DOHH2 (cell line): ENCODE data around the gene CCR8.

ENCODE experiments used
- H3F3A ChIP-seq: fragments of 200-600 bp; sonication (generic), shearing (Covaris generic); 2 replicates; pipeline ENCODE4 v1.6.0; 2016; ENCODE audit warnings: antibody characterized with exemption, mild to moderate bottlenecking; ENCODE audit not compliant: control insufficient read depth, insufficient read depth
- H3K27ac ChIP-seq: fragments of 200-600 bp; sonication (generic); 2 replicates; pipeline ENCODE4 v1.5.1; 2014; ENCODE audit warnings: low read depth, mild to moderate bottlenecking, low read length, moderate library complexity
- H3K27me3 ChIP-seq: fragments of 200-600 bp; sonication (generic); 2 replicates; pipeline ENCODE4 v1.6.1; 2014; ENCODE audit warnings: mild to moderate bottlenecking, low read length, mixed read lengths; ENCODE audit not compliant: control insufficient read depth
- H3K36me3 ChIP-seq: fragments of 200-600 bp; sonication (generic); 2 replicates; pipeline ENCODE4 v1.6.1; 2014; ENCODE audit warnings: mild to moderate bottlenecking, low read length, moderate library complexity, mixed read lengths; ENCODE audit not compliant: control insufficient read depth
- H3K4me1 ChIP-seq: fragments of 200-600 bp; sonication (generic); 2 replicates; pipeline ENCODE4 v1.6.1; 2014; ENCODE audit warnings: mild to moderate bottlenecking, low read length, mixed read lengths; ENCODE audit not compliant: control insufficient read depth
- H3K4me2 ChIP-seq: fragments of 200-600 bp; sonication (generic); 2 replicates; pipeline ENCODE4 v1.6.0; 2014; ENCODE audit warnings: mild to moderate bottlenecking, low read length, moderate library complexity
- H3K4me3 ChIP-seq: fragments of 200-600 bp; sonication (generic); 2 replicates; pipeline ENCODE4 v1.5.1; 2014; ENCODE audit warnings: mild to moderate bottlenecking, low read length, mixed read lengths
- H3K79me2 ChIP-seq: fragments of 200-600 bp; sonication (generic); 2 replicates; pipeline ENCODE4 v1.6.1; 2014; ENCODE audit warnings: mild to moderate bottlenecking, low read length, mixed read lengths; ENCODE audit not compliant: control insufficient read depth
- H3K9me2 ChIP-seq: fragments of 200-600 bp; sonication (generic); replicated peaks from 2 replicates; pipeline ENCODE4 v1.6.1; 2014; ENCODE audit warnings: mild to moderate bottlenecking, low read length, mixed read lengths; ENCODE audit not compliant: control insufficient read depth
- H3K9me3 ChIP-seq: fragments of 200-600 bp; sonication (generic); 2 replicates; pipeline ENCODE4 v1.6.1; 2014; ENCODE audit warnings: antibody characterized with exemption, low read length, mixed read lengths; ENCODE audit not compliant: control insufficient read depth, insufficient read depth
- H4K20me1 ChIP-seq: fragments of 200-600 bp; sonication (generic); 2 replicates; pipeline ENCODE4 v1.6.0; 2014; ENCODE audit warnings: low read depth, mild to moderate bottlenecking, antibody characterized with exemption, low read length, moderate library complexity; ENCODE audit not compliant: control insufficient read depth, insufficient read depth
- EZH2phosphoT487 ChIP-seq: fragments of 200-600 bp; sonication (generic); IDR thresholded peaks from 2 replicates; pipeline ENCODE4 v1.6.1; 2017; ENCODE audit warnings: borderline replicate concordance, mild to moderate bottlenecking, antibody characterized with exemption, low read length, moderate library complexity, mixed read lengths
- TF ChIP-seq, protein P1 (sequence below): fragments of 200-600 bp; sonication (generic); IDR thresholded peaks from one replicate; pipeline ENCODE4 v1.5.1; 2014; ENCODE audit warnings: antibody characterized with exemption, mild to moderate bottlenecking, low read depth, low read length; ENCODE audit not compliant: poor library complexity, severe bottlenecking

Gene CCR8

GRCh38 chr3:39296197-39297077 is 33.1 kb upstream of the CCR8 start:
- Histone ChIP-seq H3K27ac (no peak overlapping the region), H3K36me3 (no peaks in the 10 kb centered on the region), H3K79me2 (no peaks in the 10 kb centered on the region), H3K9me2 (no peaks in the 10 kb centered on the region), H3K4me3 (no peak overlapping the region), H3K4me1 (no peaks in the 10 kb centered on the region), H3K9me3 (peaks cover 18% of the 10 kb centered on the region; the same call in 1 of the 2 replicates), H3K27me3 (no peaks in the 10 kb centered on the region; the same call in 1 of the 2 replicates), H4K20me1 (no peaks in the 10 kb centered on the region), H3F3A (no peaks in the 10 kb centered on the region), H3K4me2 (no peak overlapping the region)
- TF ChIP-seq, protein P1, sequence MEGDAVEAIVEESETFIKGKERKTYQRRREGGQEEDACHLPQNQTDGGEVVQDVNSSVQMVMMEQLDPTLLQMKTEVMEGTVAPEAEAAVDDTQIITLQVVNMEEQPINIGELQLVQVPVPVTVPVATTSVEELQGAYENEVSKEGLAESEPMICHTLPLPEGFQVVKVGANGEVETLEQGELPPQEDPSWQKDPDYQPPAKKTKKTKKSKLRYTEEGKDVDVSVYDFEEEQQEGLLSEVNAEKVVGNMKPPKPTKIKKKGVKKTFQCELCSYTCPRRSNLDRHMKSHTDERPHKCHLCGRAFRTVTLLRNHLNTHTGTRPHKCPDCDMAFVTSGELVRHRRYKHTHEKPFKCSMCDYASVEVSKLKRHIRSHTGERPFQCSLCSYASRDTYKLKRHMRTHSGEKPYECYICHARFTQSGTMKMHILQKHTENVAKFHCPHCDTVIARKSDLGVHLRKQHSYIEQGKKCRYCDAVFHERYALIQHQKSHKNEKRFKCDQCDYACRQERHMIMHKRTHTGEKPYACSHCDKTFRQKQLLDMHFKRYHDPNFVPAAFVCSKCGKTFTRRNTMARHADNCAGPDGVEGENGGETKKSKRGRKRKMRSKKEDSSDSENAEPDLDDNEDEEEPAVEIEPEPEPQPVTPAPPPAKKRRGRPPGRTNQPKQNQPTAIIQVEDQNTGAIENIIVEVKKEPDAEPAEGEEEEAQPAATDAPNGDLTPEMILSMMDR: no peak

DNA sequence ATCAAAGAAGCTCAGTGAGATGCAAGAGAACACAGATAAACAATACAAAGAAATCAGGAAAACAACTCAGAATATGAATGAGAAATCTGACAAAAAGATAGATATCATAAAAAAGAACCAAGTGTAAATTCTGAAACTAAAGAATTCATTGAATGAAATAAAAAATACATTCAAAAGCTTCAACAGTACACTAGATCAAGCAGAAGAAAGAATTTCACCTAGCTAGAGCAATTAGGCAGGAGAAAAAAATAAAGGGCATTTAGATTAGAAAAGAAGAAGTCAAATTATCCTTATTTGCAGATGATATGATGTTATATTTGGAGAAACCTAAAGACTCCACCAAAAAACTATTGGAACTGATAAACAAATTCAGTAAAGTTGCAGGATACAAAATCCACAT is 30.2 kb upstream of the CCR8 start:
- Histone ChIP-seq H3K36me3 (no peaks in the 10 kb centered on the region), H3F3A (no peaks in the 10 kb centered on the region), H3K4me3 (no peak overlapping the region), H3K9me2 (no peaks in the 10 kb centered on the region), H4K20me1 (no peaks in the 10 kb centered on the region), H3K4me2 (no peak overlapping the region), H3K27ac (no peak overlapping the region), H3K9me3 (peaks cover 18% of the 10 kb centered on the region; the same call in 1 of the 2 replicates), H3K79me2 (no peaks in the 10 kb centered on the region), H3K27me3 (no peaks in the 10 kb centered on the region; the same call in 1 of the 2 replicates), H3K4me1 (no peaks in the 10 kb centered on the region)
- no peak for TF ChIP-seq EZH2phosphoT487
- TF ChIP-seq, protein P1: no peak

- no peaks in the 10 kb centered on the region for H3K4me1 ChIP-seq
- peaks cover 18% of the 10 kb centered on the region; the same call in 1 of the 2 replicates for H3K9me3 ChIP-seq
- H3K27me3 ChIP-seq: no peaks in the 10 kb centered on the region; the same call in 1 of the 2 replicates
- no peaks in the 10 kb centered on the region for H3K36me3 ChIP-seq
- no peaks in the 10 kb centered on the region for H3F3A ChIP-seq
- no peak overlapping the region for H3K27ac ChIP-seq
- no peak overlapping the region for H3K4me3 ChIP-seq
- no peak overlapping the region for H3K4me2 ChIP-seq
- no peaks in the 10 kb centered on the region for H3K79me2 ChIP-seq
- TF ChIP-seq, protein P1: no peak
- no peak for TF ChIP-seq EZH2phosphoT487
- no peaks in the 10 kb centered on the region for H4K20me1 ChIP-seq
- H3K9me2 ChIP-seq: no peaks in the 10 kb centered on the region
Measured at GRCh38 chr3:39302178-39302577, 27.3 kb upstream of the CCR8 start.
